ENCODE data around the gene DBN1. TPM values are rescaled to one million over a fixed set of nuclear protein-coding genes. Genes with fewer than 3 reads are reported as not detected.

DBN1 gene
- polyA plus RNA-seq, 2 of the 4 experiments (the other 2 are of a cell fraction) = 47.7 to 107 TPM

GRCh38 chr5:177454397-177455035 lies 18.9 kb downstream of the DBN1 start (continued):
- TF ChIP-seq REST (IDR thresholded peaks at IDR 0.05) (no peak), PBX3 (IDR thresholded peaks at IDR 0.05) (peak; percentile 76), TP53 (CRISPR knock-in tag; IDR thresholded peaks at IDR 0.05) (0 out of 2 replicates have a peak, but pooled peaks have one; percentile 43), HOXB5 (CRISPR knock-in tag; IDR thresholded peaks at IDR 0.05) (no peak), HES2 (IDR thresholded peaks at IDR 0.05) (no peak), JUN (IDR thresholded peaks at IDR 0.05) (peak in 1 of 2 experiments; percentile 77; a peak in 3 of 5 replicates), HOXB13 (CRISPR knock-in tag; IDR thresholded peaks at IDR 0.05; ENCODE audit: low read depth) (no peak), TFCP2L1 (CRISPR knock-in tag; IDR thresholded peaks at IDR 0.05) (no peak), POLR2AphosphoS2 (conservative IDR thresholded peaks at IDR 0.05; ENCODE audit: low read length) (peak; percentile 68; the same call in 1 of the 2 replicates), MYC (IDR thresholded peaks at IDR 0.05; ENCODE audit: borderline replicate concordance, low read length) (no peak; the same call in 1 of the 2 replicates), SMC3 (IDR thresholded peaks at IDR 0.05) (peak; percentile 89), SREBF2 (IDR thresholded peaks at IDR 0.05) (no peak)
- TF ChIP-seq, protein P1, sequence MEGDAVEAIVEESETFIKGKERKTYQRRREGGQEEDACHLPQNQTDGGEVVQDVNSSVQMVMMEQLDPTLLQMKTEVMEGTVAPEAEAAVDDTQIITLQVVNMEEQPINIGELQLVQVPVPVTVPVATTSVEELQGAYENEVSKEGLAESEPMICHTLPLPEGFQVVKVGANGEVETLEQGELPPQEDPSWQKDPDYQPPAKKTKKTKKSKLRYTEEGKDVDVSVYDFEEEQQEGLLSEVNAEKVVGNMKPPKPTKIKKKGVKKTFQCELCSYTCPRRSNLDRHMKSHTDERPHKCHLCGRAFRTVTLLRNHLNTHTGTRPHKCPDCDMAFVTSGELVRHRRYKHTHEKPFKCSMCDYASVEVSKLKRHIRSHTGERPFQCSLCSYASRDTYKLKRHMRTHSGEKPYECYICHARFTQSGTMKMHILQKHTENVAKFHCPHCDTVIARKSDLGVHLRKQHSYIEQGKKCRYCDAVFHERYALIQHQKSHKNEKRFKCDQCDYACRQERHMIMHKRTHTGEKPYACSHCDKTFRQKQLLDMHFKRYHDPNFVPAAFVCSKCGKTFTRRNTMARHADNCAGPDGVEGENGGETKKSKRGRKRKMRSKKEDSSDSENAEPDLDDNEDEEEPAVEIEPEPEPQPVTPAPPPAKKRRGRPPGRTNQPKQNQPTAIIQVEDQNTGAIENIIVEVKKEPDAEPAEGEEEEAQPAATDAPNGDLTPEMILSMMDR (IDR thresholded peaks at IDR 0.05) = peak; percentile 94

- Histone ChIP-seq H3K4me3 (peak overlapping the region; percentile 61; the same call in 1 of the 3 replicates), H3K9me3 (no peaks in the 10 kb centered on the region), H3K4me2 (peak overlapping the region; percentile 96), H3K27ac (peak overlapping the region in 1 of 2 experiments; percentile 86; a peak in 3 of 6 replicates), H3K4me1 (peaks cover 14% of the 10 kb centered on the region)
- ChIA-PET POLR2A (interaction anchor here (1.5 to 4.0 kb wide), 3 partner anchors 42 to 51 kb away, joined by 3 to 35 read pairs (median 7); partner anchors contain the start of gene PDLIM7), CTCF (interaction anchor here (0.9 to 25.5 kb wide), 15 partner anchors 12 to 341 kb away, joined by 3 to 871 read pairs (median 23); partner anchors contain the start of genes DBN1, F12, GRK6 and LMAN2)
- no peak for DNase-seq (ENCODE audit: low read depth in 1 of 2, low spot score in 1 of 2)
- TF ChIP-seq, protein P1 (IDR thresholded peaks at IDR 0.05) = no peak
- TF ChIP-seq TFCP2L1 (CRISPR knock-in tag; IDR thresholded peaks at IDR 0.05) = peak; percentile 27; the same call in 1 of the 2 replicates
- no peak for TF ChIP-seq SREBF2 (IDR thresholded peaks at IDR 0.05)
- peak in 1 of 2 experiments; percentile 0; a peak in 3 of 6 replicates for ATAC-seq
- 52% methylated on average over 31 of the region's 31 CpGs for whole genome bisulfite sequencing (ENCODE audit: missing lambda C conversion rate)
- FAIRE-seq = no peak
Measured at GRCh38 chr5:177453852-177454396, 19.5 kb downstream of the DBN1 start.

Measured in A549 (cell line).